HG03108 (cell line): ENCODE results near the gene AKR1B15.
"Not testable (repeated sequence)": the region's sequence is repeated elsewhere in the genome, so short reads cannot be mapped to it uniquely, and the experiment has no call there.

Source experiments
- ATAC-seq: cut with Tn5 transposase; IDR thresholded peaks from one replicate; pipeline ENCODE4 v1.9.1; 2021; ENCODE audit warnings: moderate library complexity; ENCODE audit not compliant: unreplicated experiment

AKR1B15 gene

DNA sequence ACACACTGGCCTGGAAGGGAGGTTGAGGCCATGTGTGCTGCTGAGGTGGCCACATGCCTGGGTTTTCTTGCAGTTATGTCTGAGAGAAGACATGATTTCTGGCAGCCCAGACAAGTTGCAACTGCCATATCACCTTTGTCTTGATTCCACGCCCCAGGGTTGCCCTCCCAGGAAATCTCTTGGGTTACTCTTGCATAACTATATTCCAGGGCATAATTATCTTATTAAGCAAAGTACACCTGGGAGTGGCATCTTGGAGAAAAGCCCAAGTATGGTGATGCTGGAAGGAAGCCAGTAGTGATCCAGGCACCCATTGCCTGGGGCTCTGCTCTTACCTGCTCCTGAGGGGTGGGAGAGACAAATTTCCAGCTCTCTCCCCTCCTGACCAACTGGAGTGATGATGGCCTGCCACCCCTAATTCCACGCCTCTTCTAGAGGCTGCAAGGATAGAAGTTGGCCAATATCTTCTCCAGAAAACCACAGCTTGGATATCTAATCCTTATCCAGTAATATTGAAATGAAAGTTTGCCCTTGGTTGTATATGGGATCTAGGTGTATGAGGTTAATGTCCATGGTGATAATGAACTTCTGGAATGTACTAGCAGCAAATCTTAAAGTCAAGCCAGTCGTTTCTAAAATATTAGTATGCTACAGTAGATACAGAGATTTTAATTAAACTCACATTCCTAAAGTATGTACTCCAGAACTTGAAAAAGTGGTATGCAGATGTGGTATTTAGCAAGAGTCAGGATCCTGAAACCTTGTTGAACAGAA, 16.5 kb upstream of the AKR1B15 start:
- ATAC-seq = no peak

DNA sequence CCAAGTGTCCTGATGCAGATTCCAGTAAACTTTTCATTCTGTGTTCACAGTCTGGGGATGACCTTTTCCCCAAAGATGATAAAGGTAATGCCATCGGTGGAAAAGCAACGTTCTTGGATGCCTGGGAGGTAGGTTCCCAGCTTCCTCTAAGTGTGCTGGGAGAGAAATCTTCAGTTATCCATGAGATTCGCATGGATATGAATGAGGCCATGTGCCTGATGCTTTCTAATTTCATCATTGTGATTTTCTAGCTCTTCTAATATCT, 16.0 kb upstream of the AKR1B15 start:
- no peak for ATAC-seq

DNA sequence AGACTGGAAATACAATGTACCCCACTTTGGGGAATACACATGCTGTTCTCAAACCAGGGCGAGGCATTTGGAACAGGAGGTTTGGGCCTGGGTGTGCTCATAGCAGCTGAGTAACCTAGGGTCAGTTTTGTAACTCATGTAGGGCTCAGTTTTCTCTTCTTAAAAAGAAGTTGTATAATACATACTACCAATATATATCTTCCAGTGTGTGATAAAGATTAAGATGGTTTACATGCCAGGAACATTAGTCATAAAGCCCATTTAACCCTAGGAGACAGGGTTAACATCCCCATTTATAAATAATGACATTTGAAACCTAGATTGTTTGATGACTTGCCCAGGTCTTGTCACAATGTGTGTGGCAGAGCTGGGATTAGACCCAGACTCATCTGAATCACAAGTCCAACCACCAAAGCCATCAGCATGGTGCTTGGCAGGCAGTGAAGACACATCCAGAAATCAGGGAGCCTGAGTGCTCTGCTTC, 15.6 kb upstream of the AKR1B15 start:
- no peak for ATAC-seq

DNA sequence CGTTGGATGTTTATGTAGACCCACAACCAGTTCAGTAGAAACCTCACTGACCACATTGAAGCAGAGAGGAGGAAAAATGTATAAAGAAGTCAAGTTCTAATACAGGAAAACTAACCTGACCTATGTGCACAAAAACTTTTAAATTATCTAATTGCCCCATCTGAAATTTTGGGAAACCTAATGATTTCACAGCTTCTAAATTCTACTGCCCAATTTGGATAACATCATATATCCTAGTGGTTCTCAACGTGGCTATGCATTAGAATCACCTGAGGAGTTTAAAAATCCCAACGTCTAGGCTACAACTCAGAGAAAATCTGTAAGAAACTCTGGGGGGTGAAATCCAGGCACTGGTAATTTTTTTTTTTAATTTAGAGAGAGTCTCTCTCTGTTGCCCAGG, 14.3 kb upstream of the AKR1B15 start:
- no peak for ATAC-seq

DNA sequence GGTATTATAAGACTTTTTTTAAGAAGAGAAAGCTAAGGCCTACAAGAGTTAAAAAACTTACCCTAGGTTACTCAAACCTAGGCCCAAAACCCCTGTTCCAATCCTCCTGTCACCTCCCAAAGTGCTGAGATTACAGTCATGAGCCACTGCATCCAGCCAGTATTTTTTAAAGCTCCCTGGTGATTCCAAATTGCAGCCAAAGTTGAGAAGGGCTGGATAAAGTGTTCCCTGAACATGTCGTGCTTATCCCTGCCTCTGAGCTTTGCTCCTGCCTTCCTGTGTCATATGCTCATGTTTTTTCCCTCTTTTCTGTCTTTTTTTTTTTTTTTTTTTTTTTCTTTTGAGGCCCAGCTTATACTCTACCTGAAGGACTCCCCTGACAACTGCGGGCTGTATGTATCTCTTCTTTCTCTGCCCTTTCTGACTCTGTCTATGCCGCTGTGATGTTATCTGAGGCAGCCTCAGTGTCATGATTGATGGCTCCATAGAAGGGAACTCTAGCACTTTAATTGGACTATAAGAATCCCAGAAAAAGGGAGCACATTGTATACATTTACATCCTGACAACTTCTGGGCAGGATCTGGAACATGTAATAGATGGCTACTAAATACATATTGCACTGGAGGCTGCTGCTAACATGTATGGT, 13.5 kb upstream of the AKR1B15 start:
- no peak for ATAC-seq

DNA sequence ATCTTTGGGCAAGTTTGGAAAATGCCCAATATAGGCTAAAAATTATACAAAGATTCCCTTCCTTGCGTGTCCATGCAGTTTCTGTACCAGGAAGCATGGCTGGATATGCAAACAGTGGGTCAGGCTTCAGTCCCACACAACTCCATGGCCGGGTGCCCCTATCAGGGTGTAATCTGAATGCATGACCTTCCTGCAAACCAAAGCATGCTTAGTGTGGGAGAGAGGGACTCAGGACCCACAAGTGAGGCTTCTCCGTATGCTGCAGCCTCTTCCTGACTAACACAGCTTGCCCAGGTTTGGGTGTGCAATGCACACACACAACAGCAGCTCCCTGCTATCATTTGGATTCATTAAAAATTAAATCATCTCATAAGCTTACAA, 13.0 kb upstream of the AKR1B15 start:
- ATAC-seq = no peak

DNA sequence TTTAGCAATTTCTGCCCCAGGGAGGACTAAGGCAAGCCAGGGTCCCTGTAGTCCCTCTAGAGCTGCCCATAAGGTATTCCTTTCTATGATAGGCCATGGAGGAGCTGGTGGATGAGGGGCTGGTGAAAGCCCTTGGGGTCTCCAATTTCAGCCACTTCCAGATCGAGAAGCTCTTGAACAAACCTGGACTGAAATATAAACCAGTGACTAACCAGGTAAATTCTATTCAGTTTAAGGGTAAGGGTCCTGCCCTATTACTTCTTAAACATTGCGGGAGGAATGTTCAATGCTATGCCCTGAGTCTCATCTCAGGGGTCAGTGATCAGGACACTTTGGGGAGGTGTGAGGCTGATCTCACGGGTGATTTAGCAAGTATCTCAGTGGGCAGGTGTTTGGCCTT, 12.4 kb upstream of the AKR1B15 start:
- ATAC-seq = not testable (repeated sequence)

DNA sequence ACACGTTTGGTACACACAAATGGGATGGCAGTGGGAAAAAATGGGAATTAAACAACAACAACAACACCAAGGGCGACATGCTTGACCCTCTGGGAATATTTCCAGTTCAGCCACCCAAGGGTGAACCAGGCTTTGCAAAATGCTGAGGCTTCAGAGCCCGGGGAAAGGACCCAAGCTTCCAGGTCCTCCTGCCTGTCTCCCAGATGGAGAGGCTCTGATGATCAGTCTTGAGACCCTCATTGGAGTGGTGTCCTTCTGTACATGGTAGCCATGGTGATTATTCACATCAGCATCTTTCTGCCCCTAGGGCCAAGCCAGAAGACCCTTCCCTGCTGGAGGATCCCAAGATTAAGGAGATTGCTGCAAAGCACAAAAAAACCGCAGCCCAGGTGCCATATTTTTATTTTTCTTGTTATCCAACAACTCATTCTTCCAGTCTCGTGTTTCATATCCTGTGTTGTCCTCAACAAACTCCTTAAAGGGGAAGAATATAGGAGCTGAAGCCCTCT, 11.6 kb upstream of the AKR1B15 start:
- not testable (repeated sequence) for ATAC-seq

DNA sequence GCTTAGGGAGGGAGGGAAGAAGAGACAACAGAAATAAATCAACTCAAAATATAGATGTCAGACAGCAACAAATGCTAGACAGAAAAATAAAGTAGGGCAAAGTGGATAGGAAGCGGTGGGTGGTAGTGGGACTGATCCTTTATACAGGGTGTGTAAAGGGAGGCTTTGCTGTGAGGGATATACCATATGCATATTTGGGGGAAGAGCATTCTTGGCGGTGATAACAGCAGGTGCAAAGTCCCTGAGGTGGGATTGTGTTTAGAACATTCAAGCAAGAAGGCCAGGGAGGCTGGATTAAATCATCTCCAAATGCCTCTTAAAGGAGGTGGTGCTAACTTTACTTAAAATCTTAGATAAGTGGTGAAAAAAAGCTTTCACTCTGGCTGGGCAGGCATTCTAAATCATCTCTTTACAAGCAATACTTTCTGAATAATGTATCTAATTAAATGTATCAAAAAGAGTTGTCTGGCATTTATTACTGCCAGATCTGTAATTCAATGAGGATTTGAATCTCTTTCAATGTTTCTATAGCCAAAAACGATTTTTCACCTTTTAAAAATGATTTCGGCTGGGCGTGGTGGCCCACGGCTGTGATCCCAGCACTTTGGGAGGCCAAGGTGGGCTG, 9.4 kb upstream of the AKR1B15 start:
- no peak for ATAC-seq

DNA sequence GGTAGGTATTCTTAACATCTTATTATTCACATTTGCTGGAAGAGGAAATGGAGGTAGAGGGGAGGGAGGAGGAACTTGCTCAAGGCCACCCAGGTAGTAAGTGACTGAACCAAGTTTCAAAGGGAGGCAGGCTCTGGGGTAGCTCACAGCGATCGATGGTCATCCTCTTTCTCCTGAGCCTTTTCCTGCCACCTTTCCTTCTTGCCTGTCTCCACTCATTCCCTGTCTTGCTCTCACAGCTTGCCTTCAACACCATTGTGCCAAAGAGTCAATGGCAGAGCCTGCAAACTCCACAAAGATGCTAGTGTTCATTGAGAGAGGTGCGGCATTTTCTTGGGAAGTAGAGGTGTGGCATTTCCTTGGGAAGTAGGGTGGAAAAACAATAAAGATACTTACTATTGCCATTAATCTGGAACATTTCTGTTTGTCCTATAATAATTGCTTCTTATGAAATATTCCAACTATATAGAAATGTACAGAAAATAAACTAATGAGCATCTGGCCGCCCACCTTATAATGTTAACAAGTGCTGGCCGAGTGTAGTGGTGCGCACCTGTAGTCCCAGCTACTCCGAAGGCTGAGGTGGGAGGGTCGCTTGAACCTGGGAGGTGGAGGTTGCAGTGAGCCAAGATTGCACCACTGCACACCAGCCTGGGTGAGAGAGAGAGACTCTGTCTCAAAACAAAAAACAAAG, 7.3 kb upstream of the AKR1B15 start:
- ATAC-seq = not testable (repeated sequence)

DNA sequence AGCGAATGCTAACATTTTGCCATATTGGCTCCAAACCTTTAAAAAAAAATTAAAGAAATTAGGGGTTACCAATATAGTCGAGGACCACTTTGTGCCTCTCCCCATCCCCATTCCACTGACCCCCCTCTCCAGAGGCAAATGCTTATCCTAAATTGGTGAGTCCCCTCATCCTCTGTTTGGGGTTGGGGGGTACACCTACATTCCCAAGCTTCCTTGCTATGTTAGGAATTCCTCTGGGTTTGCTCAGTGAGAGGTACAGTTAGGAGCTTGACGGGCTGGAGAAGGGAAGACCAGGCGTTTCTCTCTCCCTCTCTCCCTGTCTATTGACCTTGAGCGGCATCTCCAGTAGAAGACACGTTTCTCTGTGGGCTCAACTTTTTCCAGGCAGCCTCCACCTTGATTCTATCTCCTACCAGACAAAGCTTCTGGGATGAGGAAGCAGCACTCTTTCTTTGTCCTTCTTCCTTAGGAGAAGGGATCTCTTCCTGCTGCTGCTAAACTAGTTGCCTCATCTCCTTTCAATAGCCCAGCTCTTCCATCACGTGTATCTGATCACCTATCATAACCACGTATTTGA, 6.6 kb upstream of the AKR1B15 start:
- ATAC-seq = no peak

DNA sequence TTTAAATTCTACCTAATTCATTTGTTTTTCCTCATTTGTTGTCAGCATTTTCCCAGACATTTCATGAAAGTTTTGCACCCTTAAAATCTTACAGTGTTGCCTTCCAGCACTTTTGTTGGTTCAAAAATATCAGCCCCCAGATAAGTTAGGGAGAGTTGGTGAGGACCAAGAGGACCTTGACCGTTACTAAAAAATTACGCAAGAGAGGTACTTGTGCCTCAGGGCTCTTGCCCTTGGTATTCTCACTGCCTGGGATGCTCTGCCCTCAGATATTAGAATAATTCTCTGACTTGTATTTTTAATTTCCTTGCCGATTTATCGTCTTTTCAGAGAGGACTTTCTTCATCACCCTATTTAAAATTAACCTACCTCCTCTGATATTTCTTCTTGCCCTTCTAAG, 3.5 kb upstream of the AKR1B15 start:
- no peak for ATAC-seq

DNA sequence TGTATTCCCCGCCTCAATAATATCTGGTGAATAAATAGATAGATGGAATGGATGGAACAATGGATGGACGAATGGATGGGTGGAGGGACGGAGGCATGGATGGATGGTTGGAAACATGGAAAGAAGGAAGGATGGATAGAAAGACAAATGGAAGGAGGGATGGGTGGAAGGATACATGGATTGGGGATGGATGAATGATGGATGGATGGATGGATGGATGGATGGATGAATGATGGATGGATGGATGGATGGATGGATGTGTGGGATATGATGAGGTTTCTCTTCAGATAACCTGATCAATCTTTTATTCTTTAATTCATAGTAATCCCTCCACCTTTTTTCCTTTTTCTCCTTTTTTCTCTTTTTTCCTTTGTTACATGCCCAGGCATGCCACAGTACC, 3.0 kb upstream of the AKR1B15 start:
- no peak for ATAC-seq

DNA sequence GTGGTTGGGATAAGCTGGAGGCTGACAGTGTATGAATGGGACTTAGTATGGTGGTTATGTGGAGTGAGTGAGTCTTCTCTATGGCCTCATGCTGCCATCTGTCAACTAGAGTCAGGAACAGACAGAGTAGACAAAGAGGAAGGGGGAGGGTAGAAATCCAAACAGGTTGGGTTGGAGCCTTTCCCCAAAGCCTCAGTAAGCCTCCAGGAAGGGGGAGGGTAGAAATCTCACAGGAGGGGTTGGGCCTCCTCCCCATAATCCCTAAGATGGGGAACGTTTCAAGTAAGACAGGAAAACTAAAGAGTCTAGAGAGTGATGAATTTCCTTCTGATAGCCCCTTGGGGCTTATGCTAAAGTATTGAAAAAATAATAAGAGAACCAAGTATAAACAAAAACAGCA, 2.0 kb upstream of the AKR1B15 start:
- no peak for ATAC-seq

DNA sequence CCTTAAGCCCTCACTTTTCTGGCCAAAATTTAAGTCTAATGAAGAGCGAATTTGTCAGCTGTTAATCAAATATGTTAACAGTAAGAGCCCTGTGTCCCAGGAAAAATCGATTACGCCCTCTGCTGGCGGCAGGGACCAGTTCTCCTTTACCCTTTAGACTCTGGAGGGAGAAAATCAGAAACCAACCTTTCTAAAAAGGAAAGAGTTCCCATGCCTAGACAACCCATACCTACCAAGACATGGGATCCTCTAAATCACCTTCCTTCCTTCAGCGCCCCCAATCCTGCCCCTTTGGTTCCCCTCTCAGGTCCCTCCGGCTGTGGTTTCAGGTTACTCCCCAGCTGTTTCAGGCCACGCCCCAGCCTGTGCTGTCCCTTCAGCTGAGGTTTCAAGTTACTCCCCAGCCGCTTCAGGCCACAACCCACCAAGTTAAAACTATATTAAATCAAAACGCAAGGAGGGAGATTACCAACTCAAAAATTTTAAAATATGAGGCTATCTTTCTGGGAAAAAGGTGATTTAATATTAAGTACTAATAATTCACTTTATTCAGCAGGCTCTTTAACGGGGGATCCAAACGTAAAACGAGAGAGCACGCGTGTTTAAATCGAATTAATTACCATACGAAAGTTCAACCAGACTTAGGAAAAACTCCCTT, 1.4 kb upstream of the AKR1B15 start:
- peak; percentile 80 for ATAC-seq

DNA sequence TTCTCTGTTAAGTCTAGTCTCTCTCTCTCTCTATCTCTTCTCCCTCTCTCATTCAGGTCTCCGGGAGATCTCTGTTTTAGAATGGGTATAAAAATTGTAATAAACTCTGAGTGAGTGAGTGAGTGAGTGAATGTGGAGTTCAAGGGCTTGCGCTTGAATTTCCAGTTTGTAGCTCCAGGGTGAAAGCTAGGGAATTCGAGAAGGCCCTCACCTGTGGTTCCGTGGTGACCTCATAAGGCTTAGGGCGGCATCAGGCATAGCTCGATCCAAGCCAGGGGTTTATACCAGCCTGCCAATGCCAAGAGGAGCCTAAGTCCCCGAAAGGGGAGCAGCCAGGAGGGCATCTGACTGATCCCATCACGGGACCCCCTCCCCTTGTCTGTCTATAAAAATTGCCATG, 456 bp downstream of the AKR1B15 start:
- no peak for ATAC-seq

DNA sequence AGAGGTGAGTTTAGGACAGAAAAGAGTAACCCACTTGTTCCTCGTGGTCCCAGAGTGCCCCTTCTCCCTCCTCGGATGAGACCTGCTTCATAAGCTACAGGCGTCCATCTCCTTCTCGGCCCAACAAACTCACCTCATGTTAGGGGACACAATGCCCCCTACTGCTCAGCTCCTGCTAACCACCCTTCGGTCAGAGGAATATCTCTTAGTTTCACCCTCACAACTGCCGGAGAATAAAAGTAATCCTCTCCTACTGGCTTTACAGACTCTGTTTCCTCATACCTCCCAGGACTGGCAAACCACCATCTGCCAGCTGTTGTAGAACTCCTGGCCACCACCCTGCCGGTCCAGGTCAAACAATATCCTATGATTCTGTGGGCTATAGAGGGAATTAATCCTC, 3.2 kb downstream of the AKR1B15 start:
- ATAC-seq = no peak

DNA sequence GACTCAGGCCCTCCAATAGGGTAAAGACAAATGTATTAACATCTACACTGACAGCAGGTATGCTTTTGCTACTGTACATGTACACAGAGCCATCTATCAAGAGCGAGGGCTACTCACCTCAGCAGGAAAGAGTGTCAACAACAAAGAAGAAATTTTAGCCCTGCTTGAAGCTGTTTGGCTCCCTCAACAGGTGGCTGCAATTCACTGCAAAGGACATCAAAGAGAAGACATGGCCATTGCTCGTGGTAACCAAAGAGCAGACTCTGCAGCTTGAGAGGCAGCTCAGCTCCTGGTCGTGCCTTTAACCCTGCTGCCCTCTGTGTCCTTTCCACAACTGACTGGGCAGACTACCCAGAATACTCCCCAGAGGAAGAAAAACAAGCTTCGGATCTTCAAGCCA, 5.1 kb downstream of the AKR1B15 start:
- no peak for ATAC-seq

DNA sequence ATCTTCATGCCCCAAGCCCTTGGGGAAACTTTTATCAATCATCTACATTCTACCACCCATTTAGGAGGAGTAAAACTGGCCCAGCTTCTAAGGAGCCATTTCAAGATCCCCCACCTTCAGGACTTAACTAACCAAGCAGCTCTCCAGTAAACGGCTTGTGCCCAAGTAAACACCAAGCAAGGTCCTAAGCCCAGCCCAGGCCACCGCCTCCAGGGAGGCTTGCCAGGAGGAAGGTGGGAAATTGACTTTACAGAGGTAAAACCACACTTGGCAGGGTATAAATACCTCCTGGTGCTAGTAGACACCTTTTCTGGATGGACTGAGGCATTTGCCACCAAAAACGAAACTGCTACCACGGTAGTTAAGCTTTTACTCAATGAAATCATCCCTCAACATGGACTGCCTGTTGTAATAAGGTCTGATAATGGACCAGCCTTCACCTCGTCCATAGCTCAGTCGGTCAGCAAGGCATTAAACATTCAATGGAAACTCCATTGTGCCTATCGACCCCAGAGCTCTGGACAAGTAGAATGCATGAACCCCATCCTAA, 5.6 kb downstream of the AKR1B15 start:
- no peak for ATAC-seq

DNA sequence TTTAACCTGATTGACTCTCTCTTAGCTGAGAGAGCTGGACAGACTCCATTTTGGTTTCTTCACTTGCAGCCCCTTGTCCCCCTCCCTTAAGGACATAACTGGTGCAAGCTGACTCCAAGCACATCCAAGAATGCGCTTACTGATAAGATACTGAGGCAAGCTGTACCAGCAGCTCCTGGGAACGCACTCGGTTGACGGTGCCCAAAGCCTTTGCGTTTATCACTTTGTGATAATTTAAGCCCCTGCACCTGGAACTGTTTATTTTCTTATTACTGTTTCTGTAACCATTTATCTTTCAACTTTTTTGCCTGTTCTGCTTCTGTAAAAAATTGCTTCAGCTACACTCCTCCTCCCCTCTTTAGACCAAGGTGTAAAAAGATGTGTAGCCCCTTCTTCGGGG, 8.5 kb downstream of the AKR1B15 start:
- ATAC-seq = no peak
